Omental fat pad (tissue), 4 donors: ENCODE measurements around the gene FBN2. TPM values are rescaled to one million over a fixed set of nuclear protein-coding genes. Genes with fewer than 3 reads are reported as not detected.

ENCODE experiments used
- ATAC-seq: fragments of 150-250 bp; one replicate; pipeline ENCODE4 v1.9.1; 2016; ENCODE audit warnings: mild to moderate bottlenecking, moderate library complexity; ENCODE audit not compliant: low FRiP score
- DNase-seq: peaks from one replicate; pipeline ENCODE4 v3.0.0-alpha.2; 2019; ENCODE audit warnings: low spot score
- CTCF ChIP-seq, 3 donors: fragments of 450-650 bp; IDR thresholded peaks; one replicate each; pipeline ENCODE4 v1.5.1; 2016 to 2017; ENCODE audit warnings: antibody characterized with exemption in 3 of 3, mild to moderate bottlenecking in 3 of 3, moderate library complexity in 2 of 3
- total RNA-seq, 4 donors: library from RNA; depleted of rRNA; stranded (reverse); fragments of >200 nt; gene quantifications; one replicate each; pipeline ENCODE4 v1.1.0, GENCODE V29; 2016

The FBN2 gene
- total RNA-seq, 4 donors from 2014 or later, result 0.56 to 3.2 (median 0.79) TPM

- ATAC-seq (no peak), DNase-seq (no peak)
- TF ChIP-seq CTCF (IDR thresholded peaks at IDR 0.05), result no peak
Measured at GRCh38 chr5:128279345-128279744, 258.7 kb downstream of the FBN2 start.

DNA sequence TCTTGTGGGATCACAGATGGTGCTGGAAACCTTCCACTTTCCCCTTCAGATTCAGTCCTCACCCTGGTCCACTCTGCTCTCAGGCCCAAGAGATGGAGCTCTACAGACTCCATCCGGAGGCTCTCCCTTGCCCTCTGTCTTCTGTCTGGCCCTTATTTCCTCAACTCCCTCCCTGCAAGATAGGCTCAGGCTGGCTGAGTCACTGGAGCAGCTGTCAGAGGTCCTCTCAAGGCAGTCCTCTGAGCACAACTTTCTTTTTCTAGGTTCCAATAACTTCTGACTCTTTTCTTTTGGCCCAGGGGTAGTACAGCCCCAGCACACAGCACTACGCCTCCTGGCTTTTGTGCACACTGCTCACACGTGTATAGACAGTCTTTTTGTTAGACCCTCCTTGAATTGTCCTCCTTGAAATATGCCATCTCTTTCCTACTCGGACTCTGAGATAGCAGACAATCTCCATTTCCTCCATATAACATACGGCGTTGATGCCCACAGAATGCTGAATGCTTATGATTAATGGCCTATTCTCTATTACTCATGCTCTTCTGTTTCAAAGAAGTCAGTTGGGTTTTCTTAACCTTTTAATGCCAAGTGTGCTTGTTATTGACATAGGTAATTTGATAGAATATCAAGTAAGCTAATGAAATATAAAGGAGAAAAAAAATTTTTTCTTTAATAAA, 261.4 kb downstream of the FBN2 start:
- ATAC-seq, result no peak
- TF ChIP-seq CTCF (IDR thresholded peaks at IDR 0.05), result no peak
- DNase-seq, result no peak

DNA sequence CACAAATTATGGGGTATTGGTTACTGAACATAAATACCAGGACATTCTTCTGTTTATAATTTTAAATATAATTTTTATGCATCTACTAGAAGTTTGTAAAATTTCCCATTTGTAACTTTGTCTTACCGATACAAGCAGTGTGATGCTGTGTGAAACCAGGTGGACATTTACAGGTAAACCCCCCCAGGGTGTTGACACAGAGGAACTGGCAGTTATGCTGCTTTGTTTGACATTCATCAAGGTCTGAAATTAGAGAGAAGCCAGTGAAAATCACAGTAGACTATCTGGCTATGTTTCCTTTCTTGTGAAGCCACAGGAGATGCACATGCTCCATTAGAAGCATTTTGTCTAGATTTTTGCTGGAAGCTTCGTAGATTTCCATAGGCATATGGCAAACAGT, 263.6 kb downstream of the FBN2 start:
- no peak for TF ChIP-seq CTCF (IDR thresholded peaks at IDR 0.05)
- DNase-seq, result no peak
- no peak for ATAC-seq

GRCh38 chr5:128273736-128274135, 264.3 kb downstream of the FBN2 start:
- DNase-seq, result no peak

DNA sequence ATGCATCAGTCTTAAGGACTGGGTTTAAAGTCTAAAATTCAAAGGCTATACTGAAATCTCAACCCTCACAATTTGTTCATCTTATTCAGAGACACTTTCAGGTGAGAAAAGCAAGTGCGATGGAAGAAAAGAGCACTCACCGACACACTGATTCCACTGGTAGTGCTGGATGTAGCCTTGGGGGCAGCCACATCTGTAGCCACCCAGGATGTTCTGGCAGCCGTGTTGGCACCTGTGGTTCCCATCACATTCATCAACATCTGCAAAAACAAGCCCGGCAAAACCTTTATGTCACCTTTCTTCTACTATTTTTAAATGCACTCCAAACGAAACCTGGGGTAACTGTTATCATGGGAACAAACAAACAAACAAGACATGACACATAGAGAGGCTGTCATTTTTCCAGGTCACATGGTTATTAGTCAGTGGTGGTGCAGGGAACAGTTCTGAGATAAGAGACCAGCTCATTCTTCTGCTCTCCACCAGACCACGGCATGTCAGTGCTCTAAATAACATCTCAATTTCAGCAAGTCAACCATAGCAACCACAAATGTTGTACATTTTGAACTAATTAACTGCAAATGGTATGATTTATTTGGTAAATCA, 266.1 kb downstream of the FBN2 start:
- ATAC-seq (no peak), DNase-seq (no peak)
- no peak for TF ChIP-seq CTCF (IDR thresholded peaks at IDR 0.05)

More at GRCh38 chr5:128273736-128274135, 264.3 kb downstream of the FBN2 start:
- no peak for TF ChIP-seq CTCF (IDR thresholded peaks at IDR 0.05)
- ATAC-seq, result no peak

DNA sequence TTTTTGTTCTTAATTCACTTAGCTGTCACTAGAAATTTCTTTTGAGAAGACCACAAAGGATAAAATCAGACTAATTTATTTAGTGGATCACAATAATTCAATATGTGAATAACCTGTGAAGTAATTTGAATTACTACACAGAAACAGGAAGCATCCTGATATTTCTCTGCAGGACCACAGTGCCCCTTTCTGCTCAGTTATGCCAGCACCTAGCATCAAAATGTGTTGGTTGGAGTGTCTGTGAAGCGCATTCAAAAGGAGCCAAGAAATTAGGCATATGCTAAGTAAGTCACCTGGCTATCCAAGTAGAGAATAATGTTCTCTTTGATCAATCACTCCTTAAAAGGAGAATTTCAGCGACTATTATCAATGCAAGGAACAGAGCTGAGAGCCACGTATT, 267.0 kb downstream of the FBN2 start:
- ATAC-seq (no peak), DNase-seq (no peak)
- TF ChIP-seq CTCF (IDR thresholded peaks at IDR 0.05), result no peak
